SK-N-SH treated with all-trans-retinoic acid at 6 μM for 48 hours (cell line): ENCODE data around the gene PERCC1.

Experiments
- ATAC-seq: fragments of 200-7000 bp; cut with Tn5 transposase; 3 replicates; pipeline ENCODE4 v1.9.1; 2020; ENCODE audit warnings: mild to moderate bottlenecking, moderate library complexity
- ARNTL ChIP-seq: fragments of 450-650 bp; formaldehyde crosslinking; IDR thresholded peaks from 2 replicates; pipeline ENCODE4 v1.5.0; 2020; ENCODE audit warnings: low read depth, mild to moderate bottlenecking, moderate library complexity, borderline replicate concordance
- BACH2 ChIP-seq: fragments of 250-450 bp; sonication (Bioruptor Pico); IDR thresholded peaks from 2 replicates; pipeline ENCODE4 v1.9.0; 2021; ENCODE audit warnings: mild to moderate bottlenecking, borderline replicate concordance
- CSDC2 ChIP-seq: fragments of 250-450 bp; sonication (Bioruptor Pico); IDR thresholded peaks from 2 replicates; pipeline ENCODE4 v1.5.0; 2020; ENCODE audit warnings: mild to moderate bottlenecking, moderate library complexity
- ESRRG ChIP-seq: fragments of 250-450 bp; sonication (Bioruptor Pico); IDR thresholded peaks from 2 replicates; pipeline ENCODE4 v1.6.1; 2021; ENCODE audit warnings: mild to moderate bottlenecking
- GLIS3 ChIP-seq: fragments of 250-450 bp; sonication (Bioruptor Pico); IDR thresholded peaks from 2 replicates; pipeline ENCODE4 v1.5.0; 2020; ENCODE audit warnings: mild to moderate bottlenecking, moderate library complexity
- ISL1 ChIP-seq: fragments of 250-450 bp; sonication (Bioruptor Pico); IDR thresholded peaks from 2 replicates; pipeline ENCODE4 v2.1.2; 2022; ENCODE audit warnings: mild to moderate bottlenecking, moderate library complexity
- PPARA ChIP-seq: fragments of 250-450 bp; sonication (Bioruptor Pico); IDR thresholded peaks from 2 replicates; pipeline ENCODE4 v1.5.0; 2020; ENCODE audit warnings: mild to moderate bottlenecking, borderline replicate concordance
- RARB ChIP-seq: fragments of 250-450 bp; sonication (Bioruptor Pico); IDR thresholded peaks from 2 replicates; pipeline ENCODE4 v1.8.0; 2021; ENCODE audit warnings: mild to moderate bottlenecking, moderate library complexity
- SNAI2 ChIP-seq: fragments of 250-450 bp; sonication (Bioruptor Pico); IDR thresholded peaks from 2 replicates; pipeline ENCODE4 v1.5.0; 2020; ENCODE audit warnings: mild to moderate bottlenecking, moderate library complexity
- TOX ChIP-seq: fragments of 250-450 bp; sonication (Bioruptor Pico); IDR thresholded peaks from 2 replicates; pipeline ENCODE4 v1.8.0; 2021; ENCODE audit warnings: mild to moderate bottlenecking, moderate library complexity, borderline replicate concordance
- ZC3H10 ChIP-seq: fragments of 250-450 bp; sonication (Bioruptor Pico); IDR thresholded peaks from 2 replicates; pipeline ENCODE4 v1.5.1; 2021; ENCODE audit warnings: mild to moderate bottlenecking, moderate library complexity
- ZFP3 ChIP-seq: fragments of 250-450 bp; sonication (Bioruptor Pico); IDR thresholded peaks from 2 replicates; pipeline ENCODE4 v1.5.0; 2020; ENCODE audit warnings: mild to moderate bottlenecking, moderate library complexity
- ZFP30 ChIP-seq: fragments of 450-650 bp; formaldehyde crosslinking; IDR thresholded peaks from 2 replicates; pipeline ENCODE4 v1.5.0; 2022; ENCODE audit warnings: mild to moderate bottlenecking, moderate library complexity
- ZNF565 ChIP-seq: fragments of 450-650 bp; formaldehyde crosslinking; conservative IDR thresholded peaks from 2 replicates; pipeline ENCODE4 v1.5.0; 2020; ENCODE audit warnings: low read depth, mild to moderate bottlenecking, moderate library complexity
- ZNF8 ChIP-seq: fragments of 450-650 bp; formaldehyde crosslinking; IDR thresholded peaks from 2 replicates; pipeline ENCODE4 v1.5.0; 2020; ENCODE audit warnings: mild to moderate bottlenecking, moderate library complexity
- TF ChIP-seq, protein P1 (sequence below): fragments of 250-450 bp; sonication (Bioruptor Pico); IDR thresholded peaks from 2 replicates; pipeline ENCODE4 v1.8.0; 2021; ENCODE audit warnings: low read depth, mild to moderate bottlenecking, moderate library complexity, borderline replicate concordance
- TF ChIP-seq, protein P2 (sequence below): fragments of 250-450 bp; sonication (Bioruptor Pico); IDR thresholded peaks from 2 replicates; pipeline ENCODE4 v1.5.0; 2020; ENCODE audit warnings: mild to moderate bottlenecking, moderate library complexity
- TF ChIP-seq, protein P3 (sequence below): fragments of 250-450 bp; sonication (Bioruptor Pico); IDR thresholded peaks from 2 replicates; pipeline ENCODE4 v1.5.1; 2021; ENCODE audit warnings: mild to moderate bottlenecking, moderate library complexity
- TF ChIP-seq, protein P4 (sequence below): fragments of 250-450 bp; sonication (Bioruptor Pico); IDR thresholded peaks from 2 replicates; pipeline ENCODE4 v1.5.1; 2020; ENCODE audit warnings: low read depth, mild to moderate bottlenecking, moderate library complexity
- TF ChIP-seq, protein P5 (sequence below): fragments of 250-450 bp; sonication (Bioruptor Pico); IDR thresholded peaks from 2 replicates; pipeline ENCODE4 v1.8.0; 2020; ENCODE audit warnings: mild to moderate bottlenecking, moderate library complexity, borderline replicate concordance

The PERCC1 gene

DNA sequence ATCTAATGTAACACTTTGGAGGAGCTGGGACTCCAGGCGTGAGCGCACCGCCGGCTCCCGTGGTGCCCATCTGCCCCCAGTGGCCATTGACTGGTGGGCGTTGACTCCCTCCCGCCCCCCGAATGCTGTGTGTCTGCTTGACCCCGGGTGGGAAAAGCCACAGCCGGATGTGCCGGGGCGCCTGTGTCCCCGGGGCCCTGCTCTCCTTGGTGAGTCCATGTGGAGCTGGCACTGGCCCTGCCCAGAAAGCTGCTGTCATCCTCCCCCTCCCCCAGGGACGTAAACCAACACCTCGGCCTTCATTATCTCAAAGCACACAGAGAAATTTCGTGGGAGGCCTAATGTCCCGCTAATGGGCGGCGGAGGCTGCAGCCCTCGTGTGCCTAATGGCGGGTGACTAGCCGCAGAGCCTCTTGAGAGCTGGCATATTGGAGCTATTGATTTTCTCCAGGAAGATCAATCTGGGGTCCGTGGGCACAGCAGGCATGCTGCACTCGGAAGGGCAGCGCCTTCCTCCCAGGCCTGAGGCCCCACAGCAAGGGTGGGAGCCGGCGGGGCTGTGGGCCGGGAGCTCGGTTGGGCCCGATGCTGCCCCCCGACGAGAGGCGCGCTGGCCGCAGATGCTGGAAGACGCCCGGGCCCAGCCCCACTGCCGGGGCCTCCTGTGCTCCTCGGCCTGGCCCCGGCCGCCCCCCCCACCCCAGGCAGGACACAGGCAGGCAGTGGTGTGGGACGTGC is 4.0 kb upstream of the PERCC1 start:
- TF ChIP-seq ISL1 (CRISPR knock-in tag) (no peak), GLIS3 (CRISPR knock-in tag) (no peak), RARB (no peak), ZFP30 (CRISPR knock-in tag) (no peak), BACH2 (CRISPR knock-in tag) (no peak), ESRRG (CRISPR knock-in tag) (no peak), ZC3H10 (CRISPR knock-in tag) (no peak), ZNF565 (no peak), ZFP3 (CRISPR knock-in tag) (no peak)
- TF ChIP-seq, protein P1, sequence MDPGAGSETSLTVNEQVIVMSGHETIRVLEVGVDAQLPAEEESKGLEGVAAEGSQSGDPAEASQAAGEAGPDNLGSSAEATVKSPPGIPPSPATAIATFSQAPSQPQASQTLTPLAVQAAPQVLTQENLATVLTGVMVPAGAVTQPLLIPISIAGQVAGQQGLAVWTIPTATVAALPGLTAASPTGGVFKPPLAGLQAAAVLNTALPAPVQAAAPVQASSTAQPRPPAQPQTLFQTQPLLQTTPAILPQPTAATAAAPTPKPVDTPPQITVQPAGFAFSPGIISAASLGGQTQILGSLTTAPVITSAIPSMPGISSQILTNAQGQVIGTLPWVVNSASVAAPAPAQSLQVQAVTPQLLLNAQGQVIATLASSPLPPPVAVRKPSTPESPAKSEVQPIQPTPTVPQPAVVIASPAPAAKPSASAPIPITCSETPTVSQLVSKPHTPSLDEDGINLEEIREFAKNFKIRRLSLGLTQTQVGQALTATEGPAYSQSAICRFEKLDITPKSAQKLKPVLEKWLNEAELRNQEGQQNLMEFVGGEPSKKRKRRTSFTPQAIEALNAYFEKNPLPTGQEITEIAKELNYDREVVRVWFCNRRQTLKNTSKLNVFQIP (CRISPR knock-in tag) = no peak
- TF ChIP-seq, protein P2, sequence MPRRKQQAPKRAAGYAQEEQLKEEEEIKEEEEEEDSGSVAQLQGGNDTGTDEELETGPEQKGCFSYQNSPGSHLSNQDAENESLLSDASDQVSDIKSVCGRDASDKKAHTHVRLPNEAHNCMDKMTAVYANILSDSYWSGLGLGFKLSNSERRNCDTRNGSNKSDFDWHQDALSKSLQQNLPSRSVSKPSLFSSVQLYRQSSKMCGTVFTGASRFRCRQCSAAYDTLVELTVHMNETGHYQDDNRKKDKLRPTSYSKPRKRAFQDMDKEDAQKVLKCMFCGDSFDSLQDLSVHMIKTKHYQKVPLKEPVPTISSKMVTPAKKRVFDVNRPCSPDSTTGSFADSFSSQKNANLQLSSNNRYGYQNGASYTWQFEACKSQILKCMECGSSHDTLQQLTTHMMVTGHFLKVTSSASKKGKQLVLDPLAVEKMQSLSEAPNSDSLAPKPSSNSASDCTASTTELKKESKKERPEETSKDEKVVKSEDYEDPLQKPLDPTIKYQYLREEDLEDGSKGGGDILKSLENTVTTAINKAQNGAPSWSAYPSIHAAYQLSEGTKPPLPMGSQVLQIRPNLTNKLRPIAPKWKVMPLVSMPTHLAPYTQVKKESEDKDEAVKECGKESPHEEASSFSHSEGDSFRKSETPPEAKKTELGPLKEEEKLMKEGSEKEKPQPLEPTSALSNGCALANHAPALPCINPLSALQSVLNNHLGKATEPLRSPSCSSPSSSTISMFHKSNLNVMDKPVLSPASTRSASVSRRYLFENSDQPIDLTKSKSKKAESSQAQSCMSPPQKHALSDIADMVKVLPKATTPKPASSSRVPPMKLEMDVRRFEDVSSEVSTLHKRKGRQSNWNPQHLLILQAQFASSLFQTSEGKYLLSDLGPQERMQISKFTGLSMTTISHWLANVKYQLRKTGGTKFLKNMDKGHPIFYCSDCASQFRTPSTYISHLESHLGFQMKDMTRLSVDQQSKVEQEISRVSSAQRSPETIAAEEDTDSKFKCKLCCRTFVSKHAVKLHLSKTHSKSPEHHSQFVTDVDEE = no peak
- TF ChIP-seq, protein P3, sequence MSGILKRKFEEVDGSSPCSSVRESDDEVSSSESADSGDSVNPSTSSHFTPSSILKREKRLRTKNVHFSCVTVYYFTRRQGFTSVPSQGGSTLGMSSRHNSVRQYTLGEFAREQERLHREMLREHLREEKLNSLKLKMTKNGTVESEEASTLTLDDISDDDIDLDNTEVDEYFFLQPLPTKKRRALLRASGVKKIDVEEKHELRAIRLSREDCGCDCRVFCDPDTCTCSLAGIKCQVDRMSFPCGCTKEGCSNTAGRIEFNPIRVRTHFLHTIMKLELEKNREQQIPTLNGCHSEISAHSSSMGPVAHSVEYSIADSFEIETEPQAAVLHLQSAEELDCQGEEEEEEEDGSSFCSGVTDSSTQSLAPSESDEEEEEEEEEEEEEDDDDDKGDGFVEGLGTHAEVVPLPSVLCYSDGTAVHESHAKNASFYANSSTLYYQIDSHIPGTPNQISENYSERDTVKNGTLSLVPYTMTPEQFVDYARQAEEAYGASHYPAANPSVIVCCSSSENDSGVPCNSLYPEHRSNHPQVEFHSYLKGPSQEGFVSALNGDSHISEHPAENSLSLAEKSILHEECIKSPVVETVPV (CRISPR knock-in tag) = no peak
- TF ChIP-seq, protein P4, sequence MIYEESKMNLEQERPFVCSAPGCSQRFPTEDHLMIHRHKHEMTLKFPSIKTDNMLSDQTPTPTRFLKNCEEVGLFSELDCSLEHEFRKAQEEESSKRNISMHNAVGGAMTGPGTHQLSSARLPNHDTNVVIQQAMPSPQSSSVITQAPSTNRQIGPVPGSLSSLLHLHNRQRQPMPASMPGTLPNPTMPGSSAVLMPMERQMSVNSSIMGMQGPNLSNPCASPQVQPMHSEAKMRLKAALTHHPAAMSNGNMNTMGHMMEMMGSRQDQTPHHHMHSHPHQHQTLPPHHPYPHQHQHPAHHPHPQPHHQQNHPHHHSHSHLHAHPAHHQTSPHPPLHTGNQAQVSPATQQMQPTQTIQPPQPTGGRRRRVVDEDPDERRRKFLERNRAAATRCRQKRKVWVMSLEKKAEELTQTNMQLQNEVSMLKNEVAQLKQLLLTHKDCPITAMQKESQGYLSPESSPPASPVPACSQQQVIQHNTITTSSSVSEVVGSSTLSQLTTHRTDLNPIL = no peak
- ATAC-seq = no peak

DNA sequence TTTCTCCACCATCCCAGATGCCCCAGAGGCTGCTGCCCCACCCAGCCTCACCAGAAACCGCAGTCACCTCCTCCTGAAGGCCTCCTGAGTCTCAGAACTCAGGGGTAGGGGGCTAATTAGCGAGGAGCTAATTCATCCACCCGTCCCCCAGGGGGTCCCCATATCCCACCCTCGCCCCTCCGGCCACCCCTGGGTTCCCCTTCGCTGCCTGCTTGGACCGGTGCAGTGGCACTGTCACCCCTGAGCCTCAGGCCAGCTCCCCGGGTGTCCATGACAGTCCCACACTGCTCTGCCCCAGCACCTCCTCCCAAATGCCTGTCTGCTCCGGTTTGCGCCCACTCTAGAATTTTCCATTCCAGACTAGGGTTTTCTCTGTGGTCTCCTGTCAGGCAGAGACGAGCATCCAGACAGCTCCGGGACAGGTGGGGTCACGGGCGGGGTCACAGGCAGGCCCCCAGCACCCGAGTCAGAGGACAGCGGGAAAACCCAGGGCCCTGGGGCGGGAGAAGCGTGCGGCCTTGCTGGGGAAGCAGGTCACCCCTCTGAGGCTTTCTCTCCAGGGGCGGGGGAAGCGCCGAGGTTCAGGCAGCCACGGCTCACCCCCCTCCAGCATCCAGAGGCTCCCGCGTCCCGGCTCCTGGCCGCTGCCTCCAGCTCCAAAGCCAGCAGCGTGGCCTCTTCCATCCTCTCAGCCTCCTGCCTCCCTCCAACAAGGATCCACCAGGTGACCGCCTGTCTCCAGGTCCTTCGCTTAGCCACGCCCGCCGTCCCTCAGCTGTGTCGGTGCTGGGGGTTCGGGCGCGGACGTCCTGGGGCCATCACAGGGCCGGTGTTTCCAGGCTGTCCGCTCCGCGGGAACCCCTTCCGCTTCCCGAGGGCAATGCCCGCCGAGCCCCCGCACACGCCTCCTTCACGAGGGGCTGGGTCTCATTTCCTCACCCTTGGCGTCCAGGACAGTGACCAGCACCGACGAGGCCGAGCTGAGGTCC is 3.1 kb upstream of the PERCC1 start:
- TF ChIP-seq BACH2 (CRISPR knock-in tag) (no peak), PPARA (CRISPR knock-in tag) (no peak), ARNTL (CRISPR knock-in tag) (no peak)
- TF ChIP-seq, protein P3 (CRISPR knock-in tag) = no peak
- TF ChIP-seq, all 23 proteins: peak for 0
- ATAC-seq = no peak

DNA sequence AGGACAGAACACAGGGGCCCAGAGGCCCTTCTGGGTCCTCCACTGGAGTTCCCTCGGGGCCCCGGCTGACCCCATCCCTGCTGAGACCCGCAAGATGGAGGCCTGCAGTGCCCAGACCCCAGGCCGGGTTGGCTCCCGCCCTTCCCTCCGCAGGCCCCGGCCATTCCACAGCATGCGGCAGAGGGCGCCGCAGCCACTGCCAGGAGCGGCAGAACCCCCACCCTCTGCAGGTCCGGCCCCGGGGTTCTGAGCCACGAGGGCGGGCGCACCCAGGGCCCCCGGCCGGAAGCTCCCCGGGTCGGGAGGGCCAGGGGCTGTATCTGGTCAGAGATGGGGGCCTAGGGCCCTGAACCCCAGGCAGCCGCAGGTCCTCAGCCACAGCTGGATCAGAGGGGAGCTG is 2.4 kb upstream of the PERCC1 start:
- peak; percentile 41; the same call in 2 of the 3 replicates for ATAC-seq
- TF ChIP-seq ESRRG (CRISPR knock-in tag) (no peak), ZNF565 (no peak), CSDC2 (CRISPR knock-in tag) (no peak), ARNTL (CRISPR knock-in tag) (no peak), ZC3H10 (CRISPR knock-in tag) (no peak), ISL1 (CRISPR knock-in tag) (no peak), ZNF8 (CRISPR knock-in tag) (no peak), ZFP3 (CRISPR knock-in tag) (no peak), PPARA (CRISPR knock-in tag) (no peak), ZFP30 (CRISPR knock-in tag) (no peak), TOX (no peak), GLIS3 (CRISPR knock-in tag) (no peak), SNAI2 (CRISPR knock-in tag) (no peak), BACH2 (CRISPR knock-in tag) (no peak)
- TF ChIP-seq, protein P5, sequence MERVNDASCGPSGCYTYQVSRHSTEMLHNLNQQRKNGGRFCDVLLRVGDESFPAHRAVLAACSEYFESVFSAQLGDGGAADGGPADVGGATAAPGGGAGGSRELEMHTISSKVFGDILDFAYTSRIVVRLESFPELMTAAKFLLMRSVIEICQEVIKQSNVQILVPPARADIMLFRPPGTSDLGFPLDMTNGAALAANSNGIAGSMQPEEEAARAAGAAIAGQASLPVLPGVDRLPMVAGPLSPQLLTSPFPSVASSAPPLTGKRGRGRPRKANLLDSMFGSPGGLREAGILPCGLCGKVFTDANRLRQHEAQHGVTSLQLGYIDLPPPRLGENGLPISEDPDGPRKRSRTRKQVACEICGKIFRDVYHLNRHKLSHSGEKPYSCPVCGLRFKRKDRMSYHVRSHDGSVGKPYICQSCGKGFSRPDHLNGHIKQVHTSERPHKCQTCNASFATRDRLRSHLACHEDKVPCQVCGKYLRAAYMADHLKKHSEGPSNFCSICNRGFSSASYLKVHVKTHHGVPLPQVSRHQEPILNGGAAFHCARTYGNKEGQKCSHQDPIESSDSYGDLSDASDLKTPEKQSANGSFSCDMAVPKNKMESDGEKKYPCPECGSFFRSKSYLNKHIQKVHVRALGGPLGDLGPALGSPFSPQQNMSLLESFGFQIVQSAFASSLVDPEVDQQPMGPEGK (CRISPR knock-in tag) = no peak
- TF ChIP-seq, protein P2 = no peak
